Fibroblast of skin of left quadriceps (primary cell): ENCODE results near the gene IL3.

Source experiments
- DNase-seq, 2 experiments: peaks; one replicate each; pipeline ENCODE4 v3.0.0-alpha.2; 2013; ENCODE audit warnings: low read depth in 2 of 2

Gene IL3

GRCh38 chr5:132026516-132027008 lies 33.9 kb upstream of the IL3 start:
- no peak for DNase-seq

DNA sequence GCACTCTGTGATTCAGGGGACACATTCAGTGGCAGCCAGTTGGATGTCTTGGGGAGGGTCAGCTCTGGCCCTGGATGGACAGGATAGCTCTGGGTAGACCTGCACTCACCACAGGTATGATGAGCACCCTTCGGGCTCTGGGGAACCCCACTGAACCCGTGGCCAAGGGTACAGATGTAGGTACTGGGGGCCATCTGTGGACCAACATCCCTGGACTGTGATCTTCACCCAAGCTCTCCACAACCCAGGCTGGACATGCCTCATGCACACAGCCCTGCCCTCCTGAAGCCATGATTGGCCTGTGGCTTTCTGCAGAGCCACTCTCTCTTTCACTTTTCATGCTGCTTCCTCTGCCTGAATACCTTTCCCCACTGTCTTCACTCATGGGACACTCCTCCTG lies 33.4 kb upstream of the IL3 start:
- DNase-seq: no peak

DNA sequence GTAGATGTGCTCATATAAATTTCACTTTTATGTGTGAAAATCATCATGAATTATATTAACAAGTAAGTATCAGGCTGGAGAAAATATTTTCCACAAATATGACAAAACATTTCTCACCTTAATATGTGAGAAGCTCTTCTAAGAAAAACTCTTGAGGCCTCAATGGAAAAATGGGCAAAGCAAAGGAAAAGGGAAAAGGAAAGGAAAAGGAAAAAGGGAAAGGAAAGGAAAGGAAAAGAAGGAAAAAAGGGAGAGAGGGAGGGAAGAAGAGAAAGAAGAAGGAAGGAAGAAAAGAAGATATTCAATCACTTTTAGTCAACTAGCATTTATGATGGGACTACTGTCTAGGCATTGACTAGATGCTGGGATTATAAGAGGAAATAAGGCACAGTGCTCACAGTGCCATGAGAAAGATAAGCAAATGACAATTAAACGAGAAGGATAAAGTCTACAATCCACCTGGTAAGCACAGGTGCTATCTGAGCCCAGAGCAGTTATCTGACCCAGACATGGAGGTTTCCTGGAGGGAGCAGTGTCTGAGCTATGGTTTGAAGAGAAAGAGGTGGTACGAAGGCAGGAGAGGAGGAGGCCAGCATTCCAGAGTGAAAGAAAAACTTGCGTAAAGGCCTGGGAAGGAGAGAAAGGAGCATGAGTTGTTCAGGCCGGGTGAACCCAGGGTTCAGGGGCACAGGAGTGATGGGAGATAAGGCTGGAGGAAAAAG lies 30.7 kb upstream of the IL3 start:
- DNase-seq: no peak

DNA sequence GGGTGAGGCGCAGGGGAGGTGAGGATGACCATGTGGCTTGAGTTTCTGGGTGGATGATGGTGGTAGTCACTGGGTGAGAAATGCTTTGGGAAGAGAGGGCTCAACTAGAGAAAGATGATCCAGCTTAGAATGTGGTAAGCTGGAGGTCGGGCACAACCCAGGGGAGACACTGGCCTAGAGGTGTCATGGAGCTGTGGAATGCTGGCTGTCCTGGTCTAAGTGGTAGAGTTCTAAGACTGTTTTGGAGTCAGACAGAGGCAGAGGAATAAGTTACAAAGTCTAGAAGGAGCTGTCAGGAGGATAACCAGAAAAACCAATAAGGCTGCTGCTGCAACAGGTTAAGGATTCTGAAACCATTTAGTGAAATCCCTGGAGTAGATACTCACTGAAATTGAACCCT lies 29.8 kb upstream of the IL3 start:
- no peak for DNase-seq

- no peak for DNase-seq
These were observed 28.3 kb upstream of the IL3 start for GRCh38 chr5:132032196-132032595.

GRCh38 chr5:132033122-132033521 lies 27.3 kb upstream of the IL3 start:
- no peak for DNase-seq

DNA sequence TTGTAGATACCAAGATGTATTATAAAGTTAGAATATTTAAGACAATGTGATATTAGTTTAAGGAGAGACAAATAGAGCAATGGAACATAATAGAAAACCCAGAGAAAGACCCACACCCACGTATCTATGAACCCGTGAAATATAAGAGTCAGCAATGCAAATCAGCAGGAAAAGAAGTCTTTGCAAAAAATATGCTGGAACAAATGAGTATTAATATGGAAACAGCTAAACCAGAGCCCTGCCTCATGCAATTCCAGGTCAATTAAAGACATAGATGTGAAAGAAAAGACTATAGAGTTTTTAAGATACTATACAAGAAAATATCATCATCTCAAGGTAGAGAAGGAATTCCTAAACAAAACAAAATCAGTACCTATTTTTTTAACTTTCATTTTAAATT lies 23.1 kb upstream of the IL3 start:
- DNase-seq: no peak

DNA sequence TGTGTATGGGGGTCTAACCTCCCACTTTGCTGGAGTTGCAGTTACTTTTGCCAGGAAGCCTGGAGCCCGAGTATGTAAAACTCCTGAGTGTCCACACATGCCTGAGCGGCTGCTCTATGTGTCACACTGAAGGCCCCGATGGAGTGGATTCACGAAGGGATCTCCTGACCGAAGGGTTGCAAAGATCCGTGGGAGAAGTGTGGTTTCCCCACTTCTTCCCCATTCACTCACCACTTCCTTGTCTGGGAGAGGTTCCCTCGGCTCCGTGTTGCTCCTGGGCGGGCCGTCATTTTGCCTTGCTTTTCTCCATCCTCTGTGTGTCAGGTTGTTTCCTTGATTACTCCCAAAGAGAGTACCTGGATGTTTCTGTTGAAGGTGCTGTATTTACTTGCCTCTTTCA lies 16.2 kb upstream of the IL3 start:
- no peak for DNase-seq

DNA sequence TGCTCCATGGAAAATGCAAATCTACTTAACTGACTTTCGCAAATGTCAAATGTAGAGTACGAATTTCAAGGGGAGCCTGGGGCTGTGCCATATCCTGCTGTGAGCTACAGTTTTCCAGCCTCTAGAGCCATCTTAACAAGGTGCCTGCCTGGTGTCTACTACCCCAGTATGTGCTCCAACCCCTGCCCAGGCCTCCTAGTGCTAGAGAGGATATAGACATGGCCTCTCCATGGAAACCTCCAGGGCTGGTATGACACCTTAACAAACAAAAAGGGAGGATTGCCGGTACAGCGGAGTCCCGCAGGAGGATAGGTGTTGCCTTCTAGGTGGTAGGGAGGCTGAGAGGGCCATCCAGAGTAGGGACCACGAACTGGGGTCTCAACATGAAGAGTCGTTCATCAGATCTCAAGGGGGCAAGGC lies 13.6 kb upstream of the IL3 start:
- DNase-seq: no peak

- no peak for DNase-seq
These were observed 11.4 kb upstream of the IL3 start for GRCh38 chr5:132049093-132049492.

GRCh38 chr5:132049559-132049958 lies 10.9 kb upstream of the IL3 start:
- DNase-seq: no peak

DNA sequence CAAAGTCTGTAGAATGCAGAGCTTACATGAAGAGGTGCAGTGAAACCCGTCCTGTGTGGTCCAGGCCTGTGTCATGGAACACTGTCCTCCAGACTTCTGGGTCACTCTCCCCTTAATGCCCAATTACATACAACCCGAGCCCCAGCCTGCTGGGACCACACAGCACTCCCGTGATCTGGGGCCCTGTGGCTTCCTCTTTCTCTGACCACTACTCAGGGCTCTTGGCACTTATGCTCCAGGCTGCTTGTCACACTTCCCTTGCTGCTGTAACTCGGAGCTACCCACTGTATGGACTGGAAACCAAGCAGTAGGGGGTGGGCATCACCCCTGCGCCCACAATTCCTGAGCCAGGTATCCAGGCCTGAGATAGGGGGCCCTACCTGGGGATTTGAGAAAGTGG lies 10.3 kb upstream of the IL3 start:
- no peak for DNase-seq

GRCh38 chr5:132050661-132051552 lies 9.5 kb upstream of the IL3 start:
- no peak for DNase-seq

GRCh38 chr5:132052520-132052919 lies 7.9 kb upstream of the IL3 start:
- DNase-seq: no peak

GRCh38 chr5:132053483-132053882 lies 7.0 kb upstream of the IL3 start:
- no peak for DNase-seq

DNA sequence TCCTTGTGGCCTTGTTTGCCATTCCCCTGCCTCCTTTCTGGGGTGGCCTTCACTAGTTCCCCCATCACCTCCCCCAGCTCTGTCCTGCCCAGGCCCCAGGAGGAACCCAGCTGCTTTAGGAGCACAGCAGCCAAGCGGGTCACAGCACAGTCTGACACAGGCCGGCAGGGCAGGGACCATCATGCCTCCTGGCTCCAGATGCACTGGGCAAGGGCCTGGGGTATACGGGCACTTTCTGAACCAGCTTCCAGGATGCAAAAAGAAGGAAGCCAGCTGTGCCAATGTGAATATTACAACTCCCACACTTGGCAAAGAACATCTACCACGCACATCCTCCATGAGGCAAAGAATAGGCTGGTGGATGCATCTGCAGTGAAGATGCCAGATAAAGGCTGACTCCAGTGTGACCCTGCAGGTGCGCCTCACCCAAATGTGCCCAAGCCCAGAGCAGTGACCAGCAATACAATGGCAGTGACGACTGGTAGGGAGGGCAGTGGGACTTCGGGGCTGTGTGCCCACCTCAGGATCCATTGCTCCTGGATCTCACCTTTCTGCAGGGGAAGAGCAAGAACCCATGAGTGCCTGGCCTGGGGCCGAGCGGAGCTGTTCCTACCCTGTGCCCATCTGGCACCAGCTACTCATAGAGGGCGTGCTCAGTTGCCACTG lies 6.3 kb upstream of the IL3 start:
- DNase-seq: no peak

- no peak for DNase-seq
These were observed 5.6 kb upstream of the IL3 start for GRCh38 chr5:132054697-132055440.

- DNase-seq: no peak
These were observed 5.0 kb upstream of the IL3 start for GRCh38 chr5:132055441-132055807.

DNA sequence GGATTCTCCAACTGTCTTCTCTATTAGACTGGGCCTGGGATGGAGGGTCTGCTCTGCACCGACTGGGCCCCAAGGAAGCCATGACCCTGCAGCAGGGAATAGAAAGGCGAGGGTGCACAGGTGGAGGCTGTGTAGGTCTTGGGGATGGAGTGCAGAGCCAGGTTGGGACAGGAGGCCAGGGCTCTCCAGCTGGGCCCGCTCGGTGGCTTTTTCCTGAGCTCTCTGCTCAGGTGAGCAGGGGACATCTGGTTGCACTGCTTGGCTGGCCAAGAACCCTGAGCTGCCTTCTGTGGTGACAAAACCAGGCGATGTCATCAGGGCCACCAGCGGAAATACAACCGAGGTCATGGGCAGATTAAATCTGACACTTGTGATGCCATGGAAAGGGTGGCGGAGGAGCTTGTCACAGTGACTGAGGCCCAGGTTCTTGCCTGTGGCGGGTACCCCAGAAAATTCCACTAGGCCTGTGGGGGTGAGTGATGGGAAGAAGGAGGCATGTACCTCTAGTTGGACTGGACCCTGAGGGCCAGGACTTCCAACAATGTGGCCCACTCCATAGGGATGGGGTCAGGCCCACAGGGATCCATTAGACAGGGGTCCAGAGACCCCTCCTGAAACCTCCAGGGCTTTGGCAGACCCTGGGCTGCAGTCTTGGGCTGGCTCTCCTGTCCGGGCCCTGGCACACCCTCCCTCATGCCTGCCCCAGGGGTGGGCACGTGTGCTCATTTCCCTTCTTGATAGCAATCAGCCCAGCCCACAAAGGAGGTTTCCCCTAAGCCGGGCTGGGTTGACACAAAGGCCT lies 4.4 kb upstream of the IL3 start:
- DNase-seq: no peak

GRCh38 chr5:132056610-132057497 lies 3.6 kb upstream of the IL3 start:
- no peak for DNase-seq
